ENCODE data around the gene CLDN14.

DNA sequence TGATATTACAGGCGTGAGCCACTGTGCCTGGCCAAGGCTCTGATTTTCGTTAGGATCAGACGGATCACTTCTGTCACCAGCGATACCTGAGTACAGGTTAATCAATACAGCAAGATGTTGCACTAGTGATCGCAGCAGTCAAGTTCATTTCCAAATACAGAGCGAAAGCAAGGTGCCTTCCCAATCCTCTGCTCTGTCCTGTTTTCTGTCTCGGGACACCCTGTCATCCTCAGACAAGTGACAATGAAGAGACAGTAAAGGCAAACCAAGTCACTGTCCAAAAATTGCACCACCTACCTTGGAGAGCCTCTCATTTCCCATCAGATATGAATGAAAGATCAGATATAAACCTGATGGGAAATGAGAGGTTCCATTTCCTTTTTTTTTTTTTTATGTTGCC, 5.6 kb upstream of the CLDN14 start:
- TF ChIP-seq, protein P1, sequence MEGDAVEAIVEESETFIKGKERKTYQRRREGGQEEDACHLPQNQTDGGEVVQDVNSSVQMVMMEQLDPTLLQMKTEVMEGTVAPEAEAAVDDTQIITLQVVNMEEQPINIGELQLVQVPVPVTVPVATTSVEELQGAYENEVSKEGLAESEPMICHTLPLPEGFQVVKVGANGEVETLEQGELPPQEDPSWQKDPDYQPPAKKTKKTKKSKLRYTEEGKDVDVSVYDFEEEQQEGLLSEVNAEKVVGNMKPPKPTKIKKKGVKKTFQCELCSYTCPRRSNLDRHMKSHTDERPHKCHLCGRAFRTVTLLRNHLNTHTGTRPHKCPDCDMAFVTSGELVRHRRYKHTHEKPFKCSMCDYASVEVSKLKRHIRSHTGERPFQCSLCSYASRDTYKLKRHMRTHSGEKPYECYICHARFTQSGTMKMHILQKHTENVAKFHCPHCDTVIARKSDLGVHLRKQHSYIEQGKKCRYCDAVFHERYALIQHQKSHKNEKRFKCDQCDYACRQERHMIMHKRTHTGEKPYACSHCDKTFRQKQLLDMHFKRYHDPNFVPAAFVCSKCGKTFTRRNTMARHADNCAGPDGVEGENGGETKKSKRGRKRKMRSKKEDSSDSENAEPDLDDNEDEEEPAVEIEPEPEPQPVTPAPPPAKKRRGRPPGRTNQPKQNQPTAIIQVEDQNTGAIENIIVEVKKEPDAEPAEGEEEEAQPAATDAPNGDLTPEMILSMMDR (conservative IDR thresholded peaks at IDR 0.05; ENCODE audit: low read depth, low read length) = no peak
- TF ChIP-seq EZH2phosphoT487 (IDR thresholded peaks at IDR 0.05; ENCODE audit: borderline replicate concordance, low read length) (no peak), EZH2 (IDR thresholded peaks at IDR 0.05; ENCODE audit: low read length, unreplicated experiment) (no peak)
